PC-9 (cell line): Measurements from ENCODE around the gene GNA12.

ENCODE experiments used
- EZH2 ChIP-seq: fragments of 200-600 bp; sonication (generic); IDR thresholded peaks from 2 replicates; pipeline ENCODE4 v1.8.0; 2017; ENCODE audit warnings: antibody characterized with exemption, low read depth
- TF ChIP-seq, protein P1 (sequence below): fragments of 200-600 bp; sonication (generic); conservative IDR thresholded peaks from 2 replicates; pipeline ENCODE4 v1.6.1; 2017; ENCODE audit warnings: mixed run types, antibody characterized with exemption, mild to moderate bottlenecking, moderate library complexity

DNA sequence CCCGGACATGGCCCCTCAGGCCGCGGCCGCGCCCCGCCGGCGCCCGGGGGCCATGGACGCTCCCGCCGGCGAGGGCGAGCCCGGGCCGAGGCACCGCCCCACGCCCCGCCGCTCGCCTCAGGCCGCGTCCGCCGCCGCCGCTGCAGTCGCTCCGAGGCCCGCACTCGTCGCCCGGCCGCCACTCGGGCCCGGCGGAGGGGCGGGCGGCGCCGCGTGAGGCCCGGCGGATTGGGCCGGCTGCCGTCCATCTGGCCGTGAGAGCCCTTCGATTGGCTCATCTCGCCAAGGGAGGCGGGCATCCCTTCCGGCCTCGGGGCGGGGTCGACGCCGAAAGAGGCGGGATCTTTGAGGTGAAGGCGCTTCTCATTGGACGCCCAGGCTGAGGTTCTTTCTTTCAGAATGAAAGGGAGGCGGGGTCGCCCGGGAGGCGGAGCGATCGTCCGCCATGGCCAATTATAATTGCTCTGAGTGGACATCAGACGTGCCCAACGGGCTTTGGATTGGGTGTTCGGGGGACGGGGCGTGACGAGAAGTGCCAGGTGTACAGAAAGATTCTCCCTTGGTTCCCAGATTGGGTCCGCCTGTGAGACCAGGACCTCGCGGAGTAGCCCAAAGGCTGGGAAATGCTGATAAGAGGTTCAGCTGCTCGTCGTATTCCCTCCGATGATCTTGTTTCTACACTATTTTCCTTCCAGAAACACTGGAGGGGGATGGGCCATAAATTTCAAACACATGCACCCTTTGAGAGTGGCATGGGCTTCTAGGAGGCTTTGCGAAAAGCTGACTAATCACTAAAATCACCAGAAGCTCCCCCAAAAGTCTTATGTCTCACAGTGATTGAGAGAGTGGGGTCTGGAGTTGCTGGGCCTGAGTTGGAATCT, at the start of gene GNA12:
- no peak for TF ChIP-seq EZH2
- TF ChIP-seq, protein P1, sequence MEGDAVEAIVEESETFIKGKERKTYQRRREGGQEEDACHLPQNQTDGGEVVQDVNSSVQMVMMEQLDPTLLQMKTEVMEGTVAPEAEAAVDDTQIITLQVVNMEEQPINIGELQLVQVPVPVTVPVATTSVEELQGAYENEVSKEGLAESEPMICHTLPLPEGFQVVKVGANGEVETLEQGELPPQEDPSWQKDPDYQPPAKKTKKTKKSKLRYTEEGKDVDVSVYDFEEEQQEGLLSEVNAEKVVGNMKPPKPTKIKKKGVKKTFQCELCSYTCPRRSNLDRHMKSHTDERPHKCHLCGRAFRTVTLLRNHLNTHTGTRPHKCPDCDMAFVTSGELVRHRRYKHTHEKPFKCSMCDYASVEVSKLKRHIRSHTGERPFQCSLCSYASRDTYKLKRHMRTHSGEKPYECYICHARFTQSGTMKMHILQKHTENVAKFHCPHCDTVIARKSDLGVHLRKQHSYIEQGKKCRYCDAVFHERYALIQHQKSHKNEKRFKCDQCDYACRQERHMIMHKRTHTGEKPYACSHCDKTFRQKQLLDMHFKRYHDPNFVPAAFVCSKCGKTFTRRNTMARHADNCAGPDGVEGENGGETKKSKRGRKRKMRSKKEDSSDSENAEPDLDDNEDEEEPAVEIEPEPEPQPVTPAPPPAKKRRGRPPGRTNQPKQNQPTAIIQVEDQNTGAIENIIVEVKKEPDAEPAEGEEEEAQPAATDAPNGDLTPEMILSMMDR = no peak
